ENCODE data around the gene ZNF674.

Gene ZNF674

DNA sequence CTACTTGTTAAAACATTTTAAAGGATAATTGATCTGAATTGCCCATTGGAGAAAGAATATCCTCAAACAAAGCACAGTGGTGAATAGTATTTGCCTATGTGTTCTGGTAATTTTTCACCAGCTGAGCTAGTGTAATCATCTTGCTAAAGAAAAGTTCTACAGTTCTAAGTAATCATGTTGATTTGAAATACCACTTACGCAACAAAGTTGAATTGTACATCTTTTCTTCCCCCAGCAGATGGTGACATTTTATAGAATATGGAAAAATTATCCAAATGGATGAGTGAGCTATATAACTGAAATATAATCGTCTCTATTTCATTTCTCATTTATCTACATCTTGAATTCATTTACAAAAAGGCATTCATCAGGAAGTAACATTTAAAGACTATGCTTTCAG, 9.7 kb upstream of the ZNF674 start:
- Histone ChIP-seq H3K79me2 (ENCODE audit: low read length) (no peaks in the 10 kb centered on the region), H3K4me3 (ENCODE audit: low read length) (no peak overlapping the region), H3K9ac (ENCODE audit: low read length) (no peak overlapping the region), H3K4me2 (ENCODE audit: low read depth, low read length) (no peak overlapping the region), H3K36me3 (replicated peaks; ENCODE audit: insufficient read depth, low read length) (no peaks in the 10 kb centered on the region), H3K9me3 (replicated peaks; ENCODE audit: insufficient read depth, low read length) (no peaks in the 10 kb centered on the region), H3K4me1 (ENCODE audit: low read length) (no peaks in the 10 kb centered on the region), H3K9me2 (replicated peaks; ENCODE audit: insufficient read depth, low read length) (no peaks in the 10 kb centered on the region), H3K27ac (ENCODE audit: low read length) (no peak overlapping the region), H4K20me1 (ENCODE audit: insufficient read depth, low read length) (no peaks in the 10 kb centered on the region), H2AFZ (ENCODE audit: low read length) (no peak overlapping the region), H3K27me3 (replicated peaks; ENCODE audit: insufficient read depth, low read length) (no peaks in the 10 kb centered on the region), H3F3A (ENCODE audit: insufficient read depth, low read length) (no peaks in the 10 kb centered on the region)
- TF ChIP-seq, protein P1, sequence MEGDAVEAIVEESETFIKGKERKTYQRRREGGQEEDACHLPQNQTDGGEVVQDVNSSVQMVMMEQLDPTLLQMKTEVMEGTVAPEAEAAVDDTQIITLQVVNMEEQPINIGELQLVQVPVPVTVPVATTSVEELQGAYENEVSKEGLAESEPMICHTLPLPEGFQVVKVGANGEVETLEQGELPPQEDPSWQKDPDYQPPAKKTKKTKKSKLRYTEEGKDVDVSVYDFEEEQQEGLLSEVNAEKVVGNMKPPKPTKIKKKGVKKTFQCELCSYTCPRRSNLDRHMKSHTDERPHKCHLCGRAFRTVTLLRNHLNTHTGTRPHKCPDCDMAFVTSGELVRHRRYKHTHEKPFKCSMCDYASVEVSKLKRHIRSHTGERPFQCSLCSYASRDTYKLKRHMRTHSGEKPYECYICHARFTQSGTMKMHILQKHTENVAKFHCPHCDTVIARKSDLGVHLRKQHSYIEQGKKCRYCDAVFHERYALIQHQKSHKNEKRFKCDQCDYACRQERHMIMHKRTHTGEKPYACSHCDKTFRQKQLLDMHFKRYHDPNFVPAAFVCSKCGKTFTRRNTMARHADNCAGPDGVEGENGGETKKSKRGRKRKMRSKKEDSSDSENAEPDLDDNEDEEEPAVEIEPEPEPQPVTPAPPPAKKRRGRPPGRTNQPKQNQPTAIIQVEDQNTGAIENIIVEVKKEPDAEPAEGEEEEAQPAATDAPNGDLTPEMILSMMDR (IDR thresholded peaks at IDR 0.05; ENCODE audit: low read length): no peak; the same call in 1 of the 2 replicates
- TF ChIP-seq EZH2 (optimal IDR thresholded peaks at IDR 0.05; ENCODE audit: low read depth, low read length) (no peak), EZH2phosphoT487 (IDR thresholded peaks at IDR 0.05; ENCODE audit: low read length) (no peak)
- DNase-seq: peak; percentile 10

DNA sequence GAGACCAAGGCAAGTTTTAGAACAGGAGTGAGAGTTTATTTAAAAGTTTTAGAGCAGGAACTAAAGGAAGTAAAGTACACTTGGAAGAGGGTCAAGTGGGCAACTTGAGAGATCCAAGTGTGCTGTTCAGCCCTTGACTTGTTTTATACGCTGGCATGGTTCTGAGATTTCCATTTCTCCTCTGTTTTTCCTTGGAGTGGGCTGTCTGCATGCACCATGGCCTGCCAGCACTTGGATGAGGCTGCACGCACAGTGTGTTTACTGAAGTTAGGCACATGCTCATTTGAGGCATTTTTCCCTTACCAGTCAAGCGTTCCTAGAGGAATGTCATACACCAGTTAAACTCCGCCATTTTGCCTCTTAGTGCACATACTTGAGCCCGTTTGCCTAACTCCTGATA, 8.7 kb upstream of the ZNF674 start:
- Histone ChIP-seq H3K4me1 (ENCODE audit: low read length) (no peaks in the 10 kb centered on the region), H3K27ac (ENCODE audit: low read length) (no peak overlapping the region), H3K9me3 (replicated peaks; ENCODE audit: insufficient read depth, low read length) (no peaks in the 10 kb centered on the region), H3F3A (ENCODE audit: insufficient read depth, low read length) (no peaks in the 10 kb centered on the region), H3K4me2 (ENCODE audit: low read depth, low read length) (no peak overlapping the region), H3K9ac (ENCODE audit: low read length) (no peak overlapping the region), H2AFZ (ENCODE audit: low read length) (no peak overlapping the region), H3K27me3 (replicated peaks; ENCODE audit: insufficient read depth, low read length) (no peaks in the 10 kb centered on the region), H3K79me2 (ENCODE audit: low read length) (peaks cover 2% of the 10 kb centered on the region; the same call in 1 of the 2 replicates), H3K4me3 (ENCODE audit: low read length) (no peak overlapping the region), H4K20me1 (ENCODE audit: insufficient read depth, low read length) (no peaks in the 10 kb centered on the region), H3K36me3 (replicated peaks; ENCODE audit: insufficient read depth, low read length) (no peaks in the 10 kb centered on the region), H3K9me2 (replicated peaks; ENCODE audit: insufficient read depth, low read length) (no peaks in the 10 kb centered on the region)
- no peak for DNase-seq
- TF ChIP-seq EZH2 (optimal IDR thresholded peaks at IDR 0.05; ENCODE audit: low read depth, low read length) (no peak), EZH2phosphoT487 (IDR thresholded peaks at IDR 0.05; ENCODE audit: low read length) (no peak)
- TF ChIP-seq, protein P1 (IDR thresholded peaks at IDR 0.05; ENCODE audit: low read length): no peak

DNA sequence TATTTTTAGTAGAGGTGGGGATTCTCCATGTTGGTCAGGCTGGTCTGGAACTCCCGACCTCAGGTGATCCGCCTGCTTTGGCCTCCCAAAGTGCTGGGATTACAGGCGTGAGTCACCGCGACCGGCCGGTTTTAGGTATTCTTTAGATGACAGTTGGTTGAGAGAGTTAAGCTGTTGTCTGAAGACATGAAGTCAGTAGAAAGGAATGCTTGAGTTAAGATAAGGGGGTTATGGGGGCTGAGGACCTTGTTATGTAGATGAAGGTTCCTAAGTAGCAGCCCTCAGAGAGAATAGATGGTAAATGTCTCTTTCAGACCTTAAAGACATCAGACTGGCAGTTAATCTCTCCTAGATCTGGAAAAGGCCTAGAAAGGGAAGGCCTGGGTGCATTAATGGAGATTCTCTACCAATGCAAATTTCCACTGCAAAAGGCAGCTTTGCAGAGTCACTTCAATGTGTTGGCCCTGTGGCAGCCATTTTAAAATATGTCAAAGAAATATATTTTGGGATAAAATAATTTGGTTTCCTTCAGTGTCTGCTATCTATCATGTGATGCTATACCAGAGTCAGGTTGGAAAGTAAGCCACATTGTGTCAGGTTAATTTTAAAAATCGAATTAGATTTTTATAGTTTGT, 6.4 kb upstream of the ZNF674 start:
- no peaks in the 10 kb centered on the region for H3K27me3 ChIP-seq (replicated peaks; ENCODE audit: insufficient read depth, low read length)
- no peak overlapping the region for H3K4me2 ChIP-seq (ENCODE audit: low read depth, low read length)
- no peak overlapping the region for H2AFZ ChIP-seq (ENCODE audit: low read length)
- H3K9ac ChIP-seq (ENCODE audit: low read length): no peak overlapping the region
- H3F3A ChIP-seq (ENCODE audit: insufficient read depth, low read length): no peaks in the 10 kb centered on the region
- H3K9me2 ChIP-seq (replicated peaks; ENCODE audit: insufficient read depth, low read length): no peaks in the 10 kb centered on the region
- no peaks in the 10 kb centered on the region for H3K9me3 ChIP-seq (replicated peaks; ENCODE audit: insufficient read depth, low read length)
- no peaks in the 10 kb centered on the region for H3K36me3 ChIP-seq (replicated peaks; ENCODE audit: insufficient read depth, low read length)
- peaks cover 21% of the 10 kb centered on the region for H3K79me2 ChIP-seq (ENCODE audit: low read length)
- H3K4me3 ChIP-seq (ENCODE audit: low read length): no peak overlapping the region
- no peak for TF ChIP-seq EZH2 (optimal IDR thresholded peaks at IDR 0.05; ENCODE audit: low read depth, low read length)
- TF ChIP-seq, protein P1 (IDR thresholded peaks at IDR 0.05; ENCODE audit: low read length): no peak
- no peak for TF ChIP-seq EZH2phosphoT487 (IDR thresholded peaks at IDR 0.05; ENCODE audit: low read length)
- no peak overlapping the region for H3K27ac ChIP-seq (ENCODE audit: low read length)
- peaks cover 5% of the 10 kb centered on the region; the same call in 1 of the 2 replicates for H3K4me1 ChIP-seq (ENCODE audit: low read length)
- H4K20me1 ChIP-seq (ENCODE audit: insufficient read depth, low read length): no peaks in the 10 kb centered on the region
- no peak for DNase-seq
